DND-41 (cell line): ENCODE measurements around the gene BBS9.

Source experiments
- EZH2 ChIP-seq: IDR thresholded peaks from 3 replicates; pipeline ENCODE4 v1.6.1; 2012; ENCODE audit warnings: borderline replicate concordance, low read depth, mild to moderate bottlenecking, moderate library complexity, low read length, inconsistent platforms; ENCODE audit not compliant: severe bottlenecking
- TF ChIP-seq, protein P1 (sequence below): IDR thresholded peaks from 2 replicates; pipeline ENCODE4 v1.5.1; 2012; ENCODE audit warnings: borderline replicate concordance, low read length, moderate library complexity, mild to moderate bottlenecking; ENCODE audit not compliant: poor library complexity, severe bottlenecking; ENCODE audit errors: extremely low read depth

DNA sequence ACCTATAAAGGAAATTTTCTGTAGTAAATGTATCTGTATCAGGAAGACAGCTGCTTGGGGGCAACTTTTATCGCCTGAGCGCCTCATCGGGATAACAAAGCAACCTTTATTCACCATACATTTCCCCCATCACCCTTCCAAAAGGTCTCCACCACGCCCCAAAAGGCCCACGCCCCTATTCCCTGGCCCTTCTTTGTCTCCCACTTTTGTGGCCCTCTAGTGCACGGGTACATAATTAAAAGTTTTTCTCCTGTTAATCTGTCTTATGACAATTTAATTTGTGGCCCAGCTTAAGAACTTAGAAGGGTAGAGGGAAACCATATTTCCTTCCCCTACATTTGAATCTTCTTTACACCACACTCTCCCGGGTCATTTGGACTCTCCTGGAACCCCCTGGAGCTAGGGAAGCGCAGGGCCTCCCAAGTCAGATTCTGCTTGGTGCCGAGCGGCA lies 20.8 kb upstream of the BBS9 start:
- TF ChIP-seq, protein P1, sequence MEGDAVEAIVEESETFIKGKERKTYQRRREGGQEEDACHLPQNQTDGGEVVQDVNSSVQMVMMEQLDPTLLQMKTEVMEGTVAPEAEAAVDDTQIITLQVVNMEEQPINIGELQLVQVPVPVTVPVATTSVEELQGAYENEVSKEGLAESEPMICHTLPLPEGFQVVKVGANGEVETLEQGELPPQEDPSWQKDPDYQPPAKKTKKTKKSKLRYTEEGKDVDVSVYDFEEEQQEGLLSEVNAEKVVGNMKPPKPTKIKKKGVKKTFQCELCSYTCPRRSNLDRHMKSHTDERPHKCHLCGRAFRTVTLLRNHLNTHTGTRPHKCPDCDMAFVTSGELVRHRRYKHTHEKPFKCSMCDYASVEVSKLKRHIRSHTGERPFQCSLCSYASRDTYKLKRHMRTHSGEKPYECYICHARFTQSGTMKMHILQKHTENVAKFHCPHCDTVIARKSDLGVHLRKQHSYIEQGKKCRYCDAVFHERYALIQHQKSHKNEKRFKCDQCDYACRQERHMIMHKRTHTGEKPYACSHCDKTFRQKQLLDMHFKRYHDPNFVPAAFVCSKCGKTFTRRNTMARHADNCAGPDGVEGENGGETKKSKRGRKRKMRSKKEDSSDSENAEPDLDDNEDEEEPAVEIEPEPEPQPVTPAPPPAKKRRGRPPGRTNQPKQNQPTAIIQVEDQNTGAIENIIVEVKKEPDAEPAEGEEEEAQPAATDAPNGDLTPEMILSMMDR, result peak; percentile 5
- no peak for TF ChIP-seq EZH2
